DOHH2 (cell line): ENCODE results near the gene TRIM45.
A peak's percentile ranks its signal among the peaks of the same experiment; 100 is the strongest.

Source experiments
- H3F3A ChIP-seq: fragments of 200-600 bp; sonication (generic), shearing (Covaris generic); 2 replicates; pipeline ENCODE4 v1.6.0; 2016; ENCODE audit warnings: antibody characterized with exemption, mild to moderate bottlenecking; ENCODE audit not compliant: control insufficient read depth, insufficient read depth
- H3K27ac ChIP-seq: fragments of 200-600 bp; sonication (generic); 2 replicates; pipeline ENCODE4 v1.5.1; 2014; ENCODE audit warnings: low read depth, mild to moderate bottlenecking, low read length, moderate library complexity
- H3K27me3 ChIP-seq: fragments of 200-600 bp; sonication (generic); 2 replicates; pipeline ENCODE4 v1.6.1; 2014; ENCODE audit warnings: mild to moderate bottlenecking, low read length, mixed read lengths; ENCODE audit not compliant: control insufficient read depth
- H3K36me3 ChIP-seq: fragments of 200-600 bp; sonication (generic); 2 replicates; pipeline ENCODE4 v1.6.1; 2014; ENCODE audit warnings: mild to moderate bottlenecking, low read length, moderate library complexity, mixed read lengths; ENCODE audit not compliant: control insufficient read depth
- H3K4me1 ChIP-seq: fragments of 200-600 bp; sonication (generic); 2 replicates; pipeline ENCODE4 v1.6.1; 2014; ENCODE audit warnings: mild to moderate bottlenecking, low read length, mixed read lengths; ENCODE audit not compliant: control insufficient read depth
- H3K4me2 ChIP-seq: fragments of 200-600 bp; sonication (generic); 2 replicates; pipeline ENCODE4 v1.6.0; 2014; ENCODE audit warnings: mild to moderate bottlenecking, low read length, moderate library complexity
- H3K4me3 ChIP-seq: fragments of 200-600 bp; sonication (generic); 2 replicates; pipeline ENCODE4 v1.5.1; 2014; ENCODE audit warnings: mild to moderate bottlenecking, low read length, mixed read lengths
- H3K79me2 ChIP-seq: fragments of 200-600 bp; sonication (generic); 2 replicates; pipeline ENCODE4 v1.6.1; 2014; ENCODE audit warnings: mild to moderate bottlenecking, low read length, mixed read lengths; ENCODE audit not compliant: control insufficient read depth
- H3K9me2 ChIP-seq: fragments of 200-600 bp; sonication (generic); replicated peaks from 2 replicates; pipeline ENCODE4 v1.6.1; 2014; ENCODE audit warnings: mild to moderate bottlenecking, low read length, mixed read lengths; ENCODE audit not compliant: control insufficient read depth
- H3K9me3 ChIP-seq: fragments of 200-600 bp; sonication (generic); 2 replicates; pipeline ENCODE4 v1.6.1; 2014; ENCODE audit warnings: antibody characterized with exemption, low read length, mixed read lengths; ENCODE audit not compliant: control insufficient read depth, insufficient read depth
- H4K20me1 ChIP-seq: fragments of 200-600 bp; sonication (generic); 2 replicates; pipeline ENCODE4 v1.6.0; 2014; ENCODE audit warnings: low read depth, mild to moderate bottlenecking, antibody characterized with exemption, low read length, moderate library complexity; ENCODE audit not compliant: control insufficient read depth, insufficient read depth
- EZH2phosphoT487 ChIP-seq: fragments of 200-600 bp; sonication (generic); IDR thresholded peaks from 2 replicates; pipeline ENCODE4 v1.6.1; 2017; ENCODE audit warnings: borderline replicate concordance, mild to moderate bottlenecking, antibody characterized with exemption, low read length, moderate library complexity, mixed read lengths
- TF ChIP-seq, protein P1 (sequence below): fragments of 200-600 bp; sonication (generic); IDR thresholded peaks from one replicate; pipeline ENCODE4 v1.5.1; 2014; ENCODE audit warnings: antibody characterized with exemption, mild to moderate bottlenecking, low read depth, low read length; ENCODE audit not compliant: poor library complexity, severe bottlenecking

Gene TRIM45

GRCh38 chr1:117067533-117068370 lies 53.8 kb downstream of the TRIM45 start:
- Histone ChIP-seq H3K36me3 (peaks cover 91% of the 10 kb centered on the region), H4K20me1 (peaks cover 6% of the 10 kb centered on the region; the same call in 1 of the 2 replicates), H3K79me2 (peaks cover 83% of the 10 kb centered on the region), H3K9me3 (no peaks in the 10 kb centered on the region), H3K27ac (no peak overlapping the region), H3K4me2 (no peak overlapping the region), H3K9me2 (no peaks in the 10 kb centered on the region), H3K4me3 (no peak overlapping the region), H3K27me3 (no peaks in the 10 kb centered on the region), H3K4me1 (peaks cover 11% of the 10 kb centered on the region), H3F3A (no peaks in the 10 kb centered on the region)
- no peak for TF ChIP-seq EZH2phosphoT487
- TF ChIP-seq, protein P1, sequence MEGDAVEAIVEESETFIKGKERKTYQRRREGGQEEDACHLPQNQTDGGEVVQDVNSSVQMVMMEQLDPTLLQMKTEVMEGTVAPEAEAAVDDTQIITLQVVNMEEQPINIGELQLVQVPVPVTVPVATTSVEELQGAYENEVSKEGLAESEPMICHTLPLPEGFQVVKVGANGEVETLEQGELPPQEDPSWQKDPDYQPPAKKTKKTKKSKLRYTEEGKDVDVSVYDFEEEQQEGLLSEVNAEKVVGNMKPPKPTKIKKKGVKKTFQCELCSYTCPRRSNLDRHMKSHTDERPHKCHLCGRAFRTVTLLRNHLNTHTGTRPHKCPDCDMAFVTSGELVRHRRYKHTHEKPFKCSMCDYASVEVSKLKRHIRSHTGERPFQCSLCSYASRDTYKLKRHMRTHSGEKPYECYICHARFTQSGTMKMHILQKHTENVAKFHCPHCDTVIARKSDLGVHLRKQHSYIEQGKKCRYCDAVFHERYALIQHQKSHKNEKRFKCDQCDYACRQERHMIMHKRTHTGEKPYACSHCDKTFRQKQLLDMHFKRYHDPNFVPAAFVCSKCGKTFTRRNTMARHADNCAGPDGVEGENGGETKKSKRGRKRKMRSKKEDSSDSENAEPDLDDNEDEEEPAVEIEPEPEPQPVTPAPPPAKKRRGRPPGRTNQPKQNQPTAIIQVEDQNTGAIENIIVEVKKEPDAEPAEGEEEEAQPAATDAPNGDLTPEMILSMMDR = peak; percentile 54

GRCh38 chr1:117066367-117066766 lies 55.2 kb downstream of the TRIM45 start:
- Histone ChIP-seq H3F3A (no peaks in the 10 kb centered on the region), H3K9me3 (no peaks in the 10 kb centered on the region), H3K4me2 (no peak overlapping the region), H3K27ac (no peak overlapping the region), H3K4me3 (no peak overlapping the region), H3K4me1 (peaks cover 25% of the 10 kb centered on the region), H3K9me2 (no peaks in the 10 kb centered on the region), H3K79me2 (peaks cover 87% of the 10 kb centered on the region), H4K20me1 (peaks cover 3% of the 10 kb centered on the region; the same call in 1 of the 2 replicates), H3K27me3 (no peaks in the 10 kb centered on the region), H3K36me3 (peaks cover 96% of the 10 kb centered on the region)
- TF ChIP-seq EZH2phosphoT487 = no peak
- TF ChIP-seq, protein P1 = no peak

DNA sequence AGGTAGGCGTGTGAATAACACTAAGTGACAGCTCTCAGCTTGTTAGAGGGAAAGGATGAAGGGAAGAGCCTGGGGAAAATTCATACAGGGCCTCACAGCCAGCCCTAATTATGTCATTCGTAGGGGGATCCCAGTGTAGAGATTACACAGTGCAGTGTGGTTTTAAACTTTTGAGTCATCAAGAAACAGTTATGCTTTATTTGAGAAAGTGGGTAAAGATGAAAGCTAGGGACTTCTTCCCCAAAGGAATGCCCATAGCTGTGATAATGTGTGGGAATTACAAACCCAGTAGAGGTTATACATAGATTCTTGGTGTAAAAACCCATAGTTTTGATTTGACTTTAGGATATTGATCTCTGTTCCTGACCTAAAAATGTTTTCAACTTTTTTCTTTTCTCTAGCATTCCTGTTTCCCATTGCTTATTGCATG lies 59.5 kb downstream of the TRIM45 start:
- Histone ChIP-seq H3K4me3 (peak overlapping the region; percentile 29), H3K79me2 (peaks cover 81% of the 10 kb centered on the region), H3K4me2 (peak overlapping the region; percentile 83), H3K9me3 (no peaks in the 10 kb centered on the region), H4K20me1 (no peaks in the 10 kb centered on the region), H3K27ac (no peak overlapping the region), H3F3A (peaks cover 9% of the 10 kb centered on the region), H3K4me1 (peaks cover 42% of the 10 kb centered on the region), H3K27me3 (no peaks in the 10 kb centered on the region), H3K36me3 (peaks cover 72% of the 10 kb centered on the region), H3K9me2 (no peaks in the 10 kb centered on the region)
- TF ChIP-seq, protein P1 = no peak
- TF ChIP-seq EZH2phosphoT487 = no peak
